H9 (cell line): ENCODE results near the gene ITGA7. TPM values are rescaled to one million over a fixed set of nuclear protein-coding genes. Genes with fewer than 3 reads are reported as not detected.

Source experiments
- DNase-seq: peaks from one replicate; pipeline ENCODE4 v3.0.0-alpha.2; 2017
- H2AFZ ChIP-seq: one replicate; pipeline ENCODE4 v1.6.1; 2013; ENCODE audit warnings: mild to moderate bottlenecking, low read length, control low read depth, moderate library complexity
- H2AK5ac ChIP-seq: 2 replicates; pipeline ENCODE4 v1.6.1; 2013; ENCODE audit warnings: low read length, control low read depth, mixed read lengths; ENCODE audit not compliant: insufficient read length
- H2BK120ac ChIP-seq: one replicate; pipeline ENCODE4 v1.6.1; 2013; ENCODE audit warnings: low read depth, mild to moderate bottlenecking, low read length, control low read depth, inconsistent platforms; ENCODE audit not compliant: poor library complexity, severe bottlenecking
- H2BK12ac ChIP-seq: 2 replicates; pipeline ENCODE4 v1.6.1; 2013; ENCODE audit warnings: low read length, control low read depth, mixed read lengths, low read depth; ENCODE audit not compliant: insufficient read length
- H2BK15ac ChIP-seq: 2 replicates; pipeline ENCODE4 v1.6.1; 2013; ENCODE audit warnings: low read depth, low read length, control low read depth
- H2BK20ac ChIP-seq: one replicate; pipeline ENCODE4 v1.6.1; 2013; ENCODE audit warnings: low read depth, mild to moderate bottlenecking, low read length, control low read depth, inconsistent platforms; ENCODE audit not compliant: poor library complexity, severe bottlenecking
- H2BK5ac ChIP-seq: 2 replicates; pipeline ENCODE4 v1.6.1; 2013; ENCODE audit warnings: low read length, control low read depth, mixed read lengths; ENCODE audit not compliant: insufficient read length
- H3K14ac ChIP-seq: 2 replicates; pipeline ENCODE4 v1.6.1; 2013; ENCODE audit warnings: low read length, control low read depth; ENCODE audit not compliant: insufficient read depth
- H3K18ac ChIP-seq: 2 replicates; pipeline ENCODE4 v1.6.1; 2013; ENCODE audit warnings: low read depth, mild to moderate bottlenecking, mixed read lengths, low read length, control low read depth; ENCODE audit not compliant: insufficient read length
- H3K23ac ChIP-seq: 2 replicates; pipeline ENCODE4 v1.6.1; 2013; ENCODE audit warnings: low read length, control low read depth, mixed read lengths, low read depth; ENCODE audit not compliant: insufficient read length
- H3K23me2 ChIP-seq: 2 replicates; pipeline ENCODE4 v1.6.1; 2013; ENCODE audit warnings: low read depth, mild to moderate bottlenecking, mixed read lengths, low read length, control low read depth; ENCODE audit not compliant: insufficient read length, poor library complexity, severe bottlenecking
- H3K27ac ChIP-seq: 2 replicates; pipeline ENCODE4 v1.5.1; 2013; ENCODE audit warnings: low read length, control low read depth, mixed read lengths, low read depth; ENCODE audit not compliant: insufficient read length
- H3K27me3 ChIP-seq: 2 replicates; pipeline ENCODE4 v1.6.1; 2013; ENCODE audit warnings: low read length, control low read depth, inconsistent platforms; ENCODE audit not compliant: insufficient read depth
- H3K4ac ChIP-seq: 2 replicates; pipeline ENCODE4 v1.6.1; 2013; ENCODE audit warnings: low read depth, mild to moderate bottlenecking, control low read depth, inconsistent platforms, low read length, moderate library complexity
- H3K4me1 ChIP-seq: 2 replicates; pipeline ENCODE4 v1.6.1; 2013; ENCODE audit warnings: low read length, control low read depth, inconsistent platforms; ENCODE audit not compliant: insufficient read depth
- H3K4me2 ChIP-seq: 2 replicates; pipeline ENCODE4 v1.6.1; 2013; ENCODE audit warnings: low read length, control low read depth, mixed read lengths; ENCODE audit not compliant: insufficient read length, insufficient read depth
- H3K56ac ChIP-seq: 2 replicates; pipeline ENCODE4 v1.6.1; 2013; ENCODE audit warnings: low read depth, mild to moderate bottlenecking, mixed read lengths, low read length, control low read depth; ENCODE audit not compliant: insufficient read length
- H3K79me1 ChIP-seq: 2 replicates; pipeline ENCODE4 v1.6.1; 2013; ENCODE audit warnings: low read depth, mild to moderate bottlenecking, moderate library complexity, low read length, control low read depth, inconsistent platforms; ENCODE audit not compliant: insufficient read depth, poor library complexity, severe bottlenecking
- H3K79me2 ChIP-seq: 2 replicates; pipeline ENCODE4 v1.6.1; 2013; ENCODE audit warnings: low read length, control low read depth, inconsistent platforms; ENCODE audit not compliant: insufficient read depth
- H3K9ac ChIP-seq: 2 replicates; pipeline ENCODE4 v1.6.1; 2013; ENCODE audit warnings: low read length, control low read depth, mixed read lengths; ENCODE audit not compliant: insufficient read length; ENCODE audit errors: extremely low read depth
- H3K9me3 ChIP-seq: one replicate; pipeline ENCODE4 v1.6.1; 2013; ENCODE audit warnings: low read depth, low read length, inconsistent platforms; ENCODE audit not compliant: control insufficient read depth
- H3T11ph ChIP-seq: one replicate; pipeline ENCODE4 v1.6.1; 2013; ENCODE audit warnings: mild to moderate bottlenecking, low read length, control low read depth, inconsistent platforms
- H4K20me1 ChIP-seq: one replicate; pipeline ENCODE4 v1.6.1; 2013; ENCODE audit not compliant: control insufficient read depth, insufficient read length, insufficient read depth
- H4K5ac ChIP-seq: 2 replicates; pipeline ENCODE4 v1.6.1; 2013; ENCODE audit warnings: low read depth, mild to moderate bottlenecking, mixed read lengths, low read length, control low read depth; ENCODE audit not compliant: insufficient read length
- H4K8ac ChIP-seq: replicated peaks from 2 replicates; pipeline ENCODE4 v1.6.1; 2013; ENCODE audit warnings: low read length, control low read depth, mixed read lengths, low read depth; ENCODE audit not compliant: insufficient read length
- H4K91ac ChIP-seq: 2 replicates; pipeline ENCODE4 v1.6.1; 2013; ENCODE audit warnings: low read depth, mild to moderate bottlenecking, moderate library complexity, mixed read lengths, low read length, control low read depth; ENCODE audit not compliant: insufficient read length
- H3K27ac Mint-ChIP-seq, 3 experiments: 2 replicates in 2 of 3; 3 replicates in 1 of 3; pipeline ENCODE4 v1.8.0; 2020 to 2021; ENCODE audit warnings: mixed read lengths in 3 of 3, mild to moderate bottlenecking in 1 of 3, moderate library complexity in 1 of 3
- H3K27me3 Mint-ChIP-seq: 2 replicates; pipeline ENCODE4 v1.8.0; 2021; ENCODE audit warnings: low read depth, mild to moderate bottlenecking, moderate library complexity, mixed read lengths
- H3K36me3 Mint-ChIP-seq, 3 experiments: 2 replicates in 2 of 3; 3 replicates in 1 of 3; pipeline ENCODE4 v1.8.0; 2020 to 2021; ENCODE audit warnings: low read depth in 3 of 3, mixed read lengths in 3 of 3; ENCODE audit not compliant: insufficient read depth in 1 of 3
- H3K4me1 Mint-ChIP-seq, 2 experiments: 2 replicates each; pipeline ENCODE4 v1.8.0; 2020; ENCODE audit warnings: mixed read lengths in 2 of 2
- H3K4me3 Mint-ChIP-seq, 2 experiments: 2 replicates in 1 of 2; 3 replicates in 1 of 2; pipeline ENCODE4 v1.8.0; 2020 to 2021; ENCODE audit warnings: mild to moderate bottlenecking in 2 of 2, mixed read lengths in 2 of 2, moderate library complexity in 1 of 2
- H3K9me3 Mint-ChIP-seq, 2 experiments: 2 replicates in 1 of 2; 3 replicates in 1 of 2; pipeline ENCODE4 v1.8.0; 2020; ENCODE audit warnings: mild to moderate bottlenecking in 2 of 2, mixed read lengths in 2 of 2, moderate library complexity in 1 of 2
- WGBS: extraction: QIAGEN DNeasy Blood & Tissue Kit; methylation state at CpG from one replicate; pipeline ENCODE4 v1.1.7; 2013; ENCODE audit warnings: missing lambda C conversion rate, low lambda C conversion rate, mixed read lengths; ENCODE audit not compliant: insufficient read length; ENCODE audit errors: extremely low coverage; 5-methylcytosine and 5-hydroxymethylcytosine counted together
- total RNA-seq: library from RNA; stranded (reverse); gene quantifications from 2 replicates; pipeline ENCODE4 v1.2.1, GENCODE V29; 2021
- TF ChIP-seq, protein P1 (sequence below): fragments of 200-600 bp; sonication (generic); conservative IDR thresholded peaks from 3 replicates; pipeline ENCODE4 v1.8.0; 2021; ENCODE audit warnings: antibody characterized with exemption, mild to moderate bottlenecking

The ITGA7 gene
- total RNA-seq, 1 experiment from 2014 or later: 119 TPM

GRCh38 chr12:55733858-55734257, 26.2 kb upstream of the ITGA7 start:
- Histone ChIP-seq H4K5ac (no peak overlapping the region), H4K20me1 (peaks cover 2% of the 10 kb centered on the region), H2BK20ac (no peak overlapping the region), H3K4me1 (no peaks in the 10 kb centered on the region; the same call in 1 of the 2 replicates), H3T11ph (no peak overlapping the region), H3K4ac (no peak overlapping the region), H2BK15ac (no peak overlapping the region), H3K18ac (no peak overlapping the region), H4K91ac (no peak overlapping the region), H3K56ac (no peak overlapping the region), H2BK5ac (no peak overlapping the region), H2BK12ac (no peak overlapping the region), H3K9me3 (no peaks in the 10 kb centered on the region), H2AFZ (no peak overlapping the region), H3K79me1 (no peaks in the 10 kb centered on the region), H3K9ac (no peak overlapping the region), H2BK120ac (no peak overlapping the region), H3K23me2 (peaks cover 16% of the 10 kb centered on the region), H3K79me2 (no peaks in the 10 kb centered on the region), H3K14ac (no peak overlapping the region), H3K4me2 (no peak overlapping the region), H3K23ac (no peak overlapping the region), H3K27me3 (no peaks in the 10 kb centered on the region), H2AK5ac (no peak overlapping the region), H3K27ac (no peak overlapping the region), H4K8ac (no peak overlapping the region)
- TF ChIP-seq, protein P1, sequence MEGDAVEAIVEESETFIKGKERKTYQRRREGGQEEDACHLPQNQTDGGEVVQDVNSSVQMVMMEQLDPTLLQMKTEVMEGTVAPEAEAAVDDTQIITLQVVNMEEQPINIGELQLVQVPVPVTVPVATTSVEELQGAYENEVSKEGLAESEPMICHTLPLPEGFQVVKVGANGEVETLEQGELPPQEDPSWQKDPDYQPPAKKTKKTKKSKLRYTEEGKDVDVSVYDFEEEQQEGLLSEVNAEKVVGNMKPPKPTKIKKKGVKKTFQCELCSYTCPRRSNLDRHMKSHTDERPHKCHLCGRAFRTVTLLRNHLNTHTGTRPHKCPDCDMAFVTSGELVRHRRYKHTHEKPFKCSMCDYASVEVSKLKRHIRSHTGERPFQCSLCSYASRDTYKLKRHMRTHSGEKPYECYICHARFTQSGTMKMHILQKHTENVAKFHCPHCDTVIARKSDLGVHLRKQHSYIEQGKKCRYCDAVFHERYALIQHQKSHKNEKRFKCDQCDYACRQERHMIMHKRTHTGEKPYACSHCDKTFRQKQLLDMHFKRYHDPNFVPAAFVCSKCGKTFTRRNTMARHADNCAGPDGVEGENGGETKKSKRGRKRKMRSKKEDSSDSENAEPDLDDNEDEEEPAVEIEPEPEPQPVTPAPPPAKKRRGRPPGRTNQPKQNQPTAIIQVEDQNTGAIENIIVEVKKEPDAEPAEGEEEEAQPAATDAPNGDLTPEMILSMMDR: no peak
- Mint-ChIP-seq H3K9me3 (no peaks in the 10 kb centered on the region; a peak in 1 of 5 replicates), H3K27ac (no peak overlapping the region; a peak in 1 of 7 replicates), H3K4me3 (no peak overlapping the region), H3K4me1 (peaks cover 34 to 38% of the 10 kb centered on the region in 2 experiments), H3K36me3 (no peaks in the 10 kb centered on the region; a peak in 1 of 7 replicates), H3K27me3 (no peaks in the 10 kb centered on the region; the same call in 1 of the 2 replicates)
- no CpG with 5 or more reads among the region's 2 CpGs for WGBS
- DNase-seq: no peak
